Peyer's patch (tissue), 4 donors: ENCODE results near the gene DUS3L. TPM values are rescaled to one million over a fixed set of nuclear protein-coding genes. Genes with fewer than 3 reads are reported as not detected.

ENCODE experiments used
- DNase-seq, 3 donors: peaks; one replicate each; pipeline ENCODE4 v3.0.0-alpha.2; 2017 to 2019
- H3K27ac ChIP-seq, 4 donors: fragments of 200-600 bp; sonication (generic); one replicate each; pipeline ENCODE4 v1.5.1; 2016 to 2019
- H3K27me3 ChIP-seq, 2 donors: fragments of 200-600 bp; sonication (generic); one replicate each; pipeline ENCODE4 v1.5.1; 2019
- H3K36me3 ChIP-seq, 3 donors: fragments of 200-600 bp; sonication (generic); one replicate each; pipeline ENCODE4 v1.5.1; 2016 to 2019
- H3K4me1 ChIP-seq, 4 donors: fragments of 200-600 bp; sonication (generic); one replicate each; pipeline ENCODE4 v1.5.1; 2016 to 2019
- H3K4me3 ChIP-seq, 4 donors: fragments of 200-600 bp; sonication (generic); 1 replicate in 3 of 4; 2 replicates in 1 of 4; pipeline ENCODE4 v1.5.1; 2016 to 2019; ENCODE audit warnings: mild to moderate bottlenecking in 1 of 4
- H3K9me3 ChIP-seq, 4 donors: fragments of 200-600 bp; sonication (generic); one replicate each; pipeline ENCODE4 v1.5.1; 2016 to 2019; ENCODE audit warnings: mild to moderate bottlenecking in 1 of 4
- CTCF ChIP-seq, 6 experiments: fragments of 450-650 bp in 4 of 6; fragments of 200-600 bp in 2 of 6; sonication (generic) in 1 of 6; IDR thresholded peaks; one replicate each; pipeline ENCODE4 v1.5.1; 2017 to 2019; ENCODE audit warnings: antibody characterized with exemption in 6 of 6, mild to moderate bottlenecking in 3 of 6, moderate library complexity in 1 of 6
- POLR2A ChIP-seq, 2 donors: fragments of 450-650 bp; IDR thresholded peaks; one replicate each; pipeline ENCODE4 v1.5.1; 2017; ENCODE audit warnings: antibody characterized with exemption in 2 of 2, mild to moderate bottlenecking in 2 of 2, moderate library complexity in 2 of 2
- total RNA-seq, 4 donors: library from RNA; depleted of rRNA; stranded (reverse); fragments of >200 nt; gene quantifications; one replicate each; pipeline ENCODE4 v1.1.0, GENCODE V29; 2016

The DUS3L gene
- total RNA-seq, 4 donors from 2014 or later = 31.5 to 91.6 (median 71.2) TPM

- H3K4me1 ChIP-seq = no peaks in the 10 kb centered on the region
- TF ChIP-seq CTCF (IDR thresholded peaks at IDR 0.05) (no peak), POLR2A (IDR thresholded peaks at IDR 0.05) (no peak)
Observed at GRCh38 chr19:5743630-5744029, 47.3 kb downstream of the DUS3L start.

GRCh38 chr19:5742051-5742450, 48.9 kb downstream of the DUS3L start:
- Histone ChIP-seq H3K9me3 (no peaks in the 10 kb centered on the region), H3K36me3 (no peaks in the 10 kb centered on the region), H3K27ac (no peak overlapping the region), H3K4me3 (no peak overlapping the region), H3K27me3 (no peaks in the 10 kb centered on the region), H3K4me1 (no peaks in the 10 kb centered on the region)
- DNase-seq = no peak
- TF ChIP-seq POLR2A (IDR thresholded peaks at IDR 0.05) (no peak), CTCF (IDR thresholded peaks at IDR 0.05) (no peak)

More at GRCh38 chr19:5743630-5744029, 47.3 kb downstream of the DUS3L start:
- Histone ChIP-seq H3K27me3 (no peaks in the 10 kb centered on the region), H3K4me3 (no peak overlapping the region), H3K9me3 (no peaks in the 10 kb centered on the region), H3K27ac (no peak overlapping the region), H3K36me3 (no peaks in the 10 kb centered on the region)
- DNase-seq = no peak

GRCh38 chr19:5738423-5738822, 52.5 kb downstream of the DUS3L start:
- DNase-seq = no peak
- TF ChIP-seq POLR2A (IDR thresholded peaks at IDR 0.05) (no peak), CTCF (IDR thresholded peaks at IDR 0.05) (no peak)
- Histone ChIP-seq H3K4me3 (no peak overlapping the region), H3K27me3 (no peaks in the 10 kb centered on the region), H3K9me3 (no peaks in the 10 kb centered on the region), H3K27ac (no peak overlapping the region), H3K36me3 (no peaks in the 10 kb centered on the region), H3K4me1 (no peaks in the 10 kb centered on the region)

Other genes starting within 250 kb of the DUS3L start
- 1 to 10 TPM in 2 of 4 donors, under 1 TPM in 1, not detected in 1; 0.67 to 2.6 (median 1.2) TPM for gene TINCR, start 223.2 kb downstream of the DUS3L start, total RNA-seq
- 100 to 1,000 TPM in 3 of 4 donors, 10 to 100 TPM in 1; 59.5 to 200 (median 121) TPM for gene SAFB2, start 168.4 kb downstream of the DUS3L start, total RNA-seq
- gene SAFB, start 168.1 kb downstream of the DUS3L start, total RNA-seq = 100 to 1,000 TPM in 3 of 4 donors, 10 to 100 TPM in 1; 86.3 to 374 (median 163) TPM
- gene MICOS13, start 110.6 kb downstream of the DUS3L start, total RNA-seq = 10 to 100 TPM; 11.6 to 48.0 (median 40.0) TPM
- gene HSD11B1L, start 110.1 kb downstream of the DUS3L start, total RNA-seq = 10 to 100 TPM in 1 of 4 donors, 1 to 10 TPM in 2, not detected in 1; 4.9 to 17.3 (median 7.2) TPM
- 100 to 1,000 TPM; 170 to 440 (median 262) TPM for gene RPL36, start 100.9 kb downstream of the DUS3L start, total RNA-seq
- 10 to 100 TPM; 31.7 to 75.9 (median 47.4) TPM for gene LONP1, start 71.0 kb downstream of the DUS3L start, total RNA-seq
- not detected for gene CATSPERD, start 70.5 kb downstream of the DUS3L start, total RNA-seq
- gene PRR22, start 6.4 kb downstream of the DUS3L start, total RNA-seq = 10 to 100 TPM in 1 of 4 donors, 1 to 10 TPM in 3; 6.5 to 21.3 (median 9.0) TPM
- gene NRTN, start 13.9 kb upstream of the DUS3L start, total RNA-seq = 1 to 10 TPM in 2 of 4 donors, under 1 TPM in 1, not detected in 1; 0.88 to 4.8 (median 3.5) TPM
- gene FUT6, start 48.5 kb upstream of the DUS3L start, total RNA-seq = 100 to 1,000 TPM in 3 of 4 donors, 10 to 100 TPM in 1; 90.8 to 329 (median 210) TPM
- gene FUT3, start 60.3 kb upstream of the DUS3L start, total RNA-seq = 100 to 1,000 TPM in 3 of 4 donors, 10 to 100 TPM in 1; 37.1 to 207 (median 155) TPM
- gene FUT5, start 79.4 kb upstream of the DUS3L start, total RNA-seq = not detected
- 100 to 1,000 TPM; 101 to 194 (median 169) TPM for gene NDUFA11, start 112.6 kb upstream of the DUS3L start, total RNA-seq
- 10 to 100 TPM in 3 of 4 donors, 1 to 10 TPM in 1; 9.6 to 24.8 (median 18.4) TPM for gene VMAC, start 113.7 kb upstream of the DUS3L start, total RNA-seq
- 10 to 100 TPM in 3 of 4 donors, 1 to 10 TPM in 1; 9.5 to 44.6 (median 24.4) TPM for gene CAPS, start 123.1 kb upstream of the DUS3L start, total RNA-seq
- gene RANBP3, start 187.0 kb upstream of the DUS3L start, total RNA-seq = 100 to 1,000 TPM in 2 of 4 donors, 10 to 100 TPM in 2; 59.7 to 104 (median 91.1) TPM